Liver (tissue), 9 donors: Measurements from ENCODE around the gene PRIMA1. TPM values are rescaled to one million over a fixed set of nuclear protein-coding genes. Genes with fewer than 3 reads are reported as not detected.

Source experiments
- DNase-seq: peaks from one replicate; pipeline ENCODE4 v3.0.0-alpha.2; 2017; ENCODE audit warnings: low spot score
- H3K27ac ChIP-seq, 2 donors: one replicate each; pipeline ENCODE4 v1.7.0; 2013; ENCODE audit warnings: inconsistent platforms in 2 of 2, low read length in 2 of 2, control low read depth in 1 of 2, low read depth in 1 of 2, mild to moderate bottlenecking in 1 of 2
- H3K27me3 ChIP-seq, 4 donors: one replicate each; pipeline versions ENCODE4 v1.6.1 to v1.7.0; 2013; ENCODE audit warnings: low read length in 3 of 4, inconsistent platforms in 1 of 4, mild to moderate bottlenecking in 1 of 4, moderate library complexity in 1 of 4; ENCODE audit not compliant: control insufficient read depth in 4 of 4, insufficient read depth in 4 of 4
- H3K36me3 ChIP-seq, 4 donors: one replicate each; pipeline versions ENCODE4 v1.6.1 to v1.7.0; 2013; ENCODE audit warnings: low read length in 3 of 4, mild to moderate bottlenecking in 3 of 4, low read depth in 1 of 4, moderate library complexity in 1 of 4; ENCODE audit not compliant: control insufficient read depth in 4 of 4, insufficient read depth in 3 of 4
- H3K4me1 ChIP-seq, 4 donors: one replicate each; pipeline versions ENCODE4 v1.6.1 to v1.7.0; 2013; ENCODE audit warnings: low read length in 3 of 4, mild to moderate bottlenecking in 3 of 4, moderate library complexity in 1 of 4; ENCODE audit not compliant: control insufficient read depth in 4 of 4, insufficient read depth in 4 of 4
- H3K4me3 ChIP-seq, 3 donors: one replicate each; pipeline versions ENCODE4 v1.6.1 to v1.7.0; 2013; ENCODE audit warnings: low read length in 3 of 3, control low read depth in 1 of 3, low read depth in 1 of 3, mild to moderate bottlenecking in 1 of 3
- H3K9ac ChIP-seq, 2 donors: one replicate each; pipeline ENCODE4 v1.7.0; 2013; ENCODE audit warnings: low read length in 2 of 2, mild to moderate bottlenecking in 2 of 2, moderate library complexity in 2 of 2, control low read depth in 1 of 2, low read depth in 1 of 2
- H3K9me3 ChIP-seq, 4 donors: one replicate each; pipeline versions ENCODE4 v1.6.1 to v1.7.0; 2013; ENCODE audit warnings: low read length in 3 of 4; ENCODE audit not compliant: control insufficient read depth in 4 of 4
- ATF3 ChIP-seq: IDR thresholded peaks from 2 replicates; pipeline ENCODE4 v1.6.1; 2016; ENCODE audit warnings: antibody characterized with exemption
- EGR1 ChIP-seq, 2 donors: IDR thresholded peaks; 2 replicates each; pipeline ENCODE4 v1.6.1; 2016 to 2018; ENCODE audit warnings: antibody characterized with exemption in 2 of 2, low read depth in 2 of 2
- FOXA1 ChIP-seq: IDR thresholded peaks from 2 replicates; pipeline ENCODE4 v1.6.1; 2016; ENCODE audit warnings: antibody characterized with exemption
- FOXA2 ChIP-seq: IDR thresholded peaks from 2 replicates; pipeline ENCODE4 v1.6.1; 2016; ENCODE audit warnings: antibody characterized with exemption
- GABPA ChIP-seq, 2 donors: IDR thresholded peaks in 1 of 2; conservative IDR thresholded peaks in 1 of 2; 2 replicates each; pipeline ENCODE4 v1.6.1; 2016; ENCODE audit warnings: antibody characterized with exemption in 2 of 2, mild to moderate bottlenecking in 1 of 2, moderate library complexity in 1 of 2
- HNF4A ChIP-seq, 2 donors: conservative IDR thresholded peaks; 2 replicates each; pipeline ENCODE4 v1.6.1; 2016; ENCODE audit warnings: antibody characterized with exemption in 2 of 2, mild to moderate bottlenecking in 2 of 2
- HNF4G ChIP-seq: IDR thresholded peaks from 2 replicates; pipeline ENCODE4 v1.6.1; 2016; ENCODE audit warnings: antibody characterized with exemption
- JUND ChIP-seq, 2 donors: IDR thresholded peaks; 2 replicates each; pipeline ENCODE4 v1.6.1; 2016; ENCODE audit warnings: antibody characterized with exemption in 2 of 2
- NR2F2 ChIP-seq: IDR thresholded peaks from 2 replicates; pipeline ENCODE4 v1.6.1; 2016; ENCODE audit warnings: antibody characterized with exemption
- RAD21 ChIP-seq, 2 donors: IDR thresholded peaks; 2 replicates each; pipeline ENCODE4 v1.6.1; 2016; ENCODE audit warnings: antibody characterized with exemption in 2 of 2, mild to moderate bottlenecking in 2 of 2
- RXRA ChIP-seq, 2 donors: IDR thresholded peaks; 2 replicates each; pipeline ENCODE4 v1.6.1; 2017 to 2018; ENCODE audit warnings: antibody characterized with exemption in 2 of 2, mild to moderate bottlenecking in 1 of 2
- SP1 ChIP-seq: IDR thresholded peaks from 2 replicates; pipeline ENCODE4 v1.6.1; 2018; ENCODE audit warnings: antibody characterized with exemption, mild to moderate bottlenecking
- TAF1 ChIP-seq: conservative IDR thresholded peaks from 2 replicates; pipeline ENCODE4 v1.6.1; 2016; ENCODE audit warnings: antibody characterized with exemption, mild to moderate bottlenecking
- YY1 ChIP-seq: IDR thresholded peaks from 2 replicates; pipeline ENCODE4 v1.6.1; 2016; ENCODE audit warnings: antibody characterized with exemption, mild to moderate bottlenecking
- ZBTB33 ChIP-seq: IDR thresholded peaks from 2 replicates; pipeline ENCODE4 v1.6.1; 2016; ENCODE audit warnings: antibody characterized with exemption
- WGBS: extraction: QIAGEN DNeasy Blood & Tissue Kit; methylation state at CpG from one replicate; pipeline ENCODE4 v1.1.7; 2013; 5-methylcytosine and 5-hydroxymethylcytosine counted together
- polyA plus RNA-seq, 2 donors: library from polyadenylated mRNA; stranded (reverse) in 1 of 2; unstranded in 1 of 2; fragments of 200-250 nt in 1 of 2; fragments of >200 nt in 1 of 2; fragmentation: Nextera tagmentation in 1 of 2; extraction: Ambion mirVana in 1 of 2; gene quantifications; one replicate each; pipeline versions ENCODE4 v1.2.1 to v1.2.3, GENCODE V29; 2013 to 2015
- total RNA-seq, 2 donors: library from RNA; depleted of rRNA; stranded (reverse); fragments of >200 nt; gene quantifications; one replicate each; pipeline ENCODE4 v1.2.3, GENCODE V29; 2014
- TF ChIP-seq, protein P1 (sequence below): fragments of 150-350 bp; IDR thresholded peaks from 2 replicates; pipeline ENCODE4 v1.5.1; 2017; ENCODE audit warnings: improper control_type of control experiment, low read depth, low read length; ENCODE audit not compliant: missing input control
- TF ChIP-seq, protein P2 (sequence below): IDR thresholded peaks from 2 replicates; pipeline ENCODE4 v1.6.1; 2016; ENCODE audit warnings: antibody characterized with exemption
- donor health status: healthy.
- donor health status: healthy.
- donor health status: healthy.
- donor health status: healthy.
- donor health status: healthy.

The PRIMA1 gene
- total and polyA plus RNA-seq, 4 donors = 0.08 to 0.38 (median 0.13) TPM; not detected in 1

DNA sequence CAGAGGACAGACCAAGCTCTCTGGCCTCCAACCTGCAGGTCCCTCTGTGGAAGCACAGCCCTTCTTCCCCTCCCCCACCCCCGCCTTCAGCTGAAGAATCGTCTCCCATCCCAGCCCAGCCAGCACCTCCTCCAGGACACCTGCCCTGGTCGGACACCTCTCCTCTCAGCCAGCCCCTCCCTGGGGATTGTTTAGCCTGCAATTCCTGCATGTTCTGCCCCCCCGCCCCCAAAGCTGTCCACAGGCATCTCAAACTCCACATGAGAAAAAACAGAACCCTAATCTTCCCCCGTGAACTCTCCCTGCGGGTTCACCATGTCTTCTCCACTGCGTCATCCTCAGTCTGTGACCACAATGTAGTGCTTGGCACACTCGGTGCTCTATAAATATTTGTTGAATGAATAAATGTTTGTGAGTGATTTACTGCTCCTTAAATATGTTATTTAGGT, 24.1 kb downstream of the PRIMA1 start:
- H3K9ac ChIP-seq = no peak overlapping the region

GRCh38 chr14:93759719-93760307, 28.5 kb downstream of the PRIMA1 start:
- Histone ChIP-seq H3K4me3 (no peak overlapping the region), H3K9me3 (no peaks in the 10 kb centered on the region), H3K27me3 (no peaks in the 10 kb centered on the region), H3K36me3 (no peaks in the 10 kb centered on the region), H3K9ac (no peak overlapping the region), H3K4me1 (peaks cover 0 to 14% (median 10%) of the 10 kb centered on the region in 4 donors), H3K27ac (no peak overlapping the region)
- WGBS = 21% methylated on average over 15 of the region's 15 CpGs
- DNase-seq = no peak
- TF ChIP-seq TAF1 (no peak), JUND (IDR thresholded peaks at IDR 0.05) (no peak), FOXA1 (no peak), HNF4G (no peak), ZBTB33 (no peak), EGR1 (IDR thresholded peaks at IDR 0.05; ENCODE audit: low read depth in 2 of 2) (no peak), YY1 (no peak), ATF3 (no peak), HNF4A (conservative IDR thresholded peaks at IDR 0.05) (peak; percentile 67 to 74), NR2F2 (peak; percentile 86)
- TF ChIP-seq, protein P1, sequence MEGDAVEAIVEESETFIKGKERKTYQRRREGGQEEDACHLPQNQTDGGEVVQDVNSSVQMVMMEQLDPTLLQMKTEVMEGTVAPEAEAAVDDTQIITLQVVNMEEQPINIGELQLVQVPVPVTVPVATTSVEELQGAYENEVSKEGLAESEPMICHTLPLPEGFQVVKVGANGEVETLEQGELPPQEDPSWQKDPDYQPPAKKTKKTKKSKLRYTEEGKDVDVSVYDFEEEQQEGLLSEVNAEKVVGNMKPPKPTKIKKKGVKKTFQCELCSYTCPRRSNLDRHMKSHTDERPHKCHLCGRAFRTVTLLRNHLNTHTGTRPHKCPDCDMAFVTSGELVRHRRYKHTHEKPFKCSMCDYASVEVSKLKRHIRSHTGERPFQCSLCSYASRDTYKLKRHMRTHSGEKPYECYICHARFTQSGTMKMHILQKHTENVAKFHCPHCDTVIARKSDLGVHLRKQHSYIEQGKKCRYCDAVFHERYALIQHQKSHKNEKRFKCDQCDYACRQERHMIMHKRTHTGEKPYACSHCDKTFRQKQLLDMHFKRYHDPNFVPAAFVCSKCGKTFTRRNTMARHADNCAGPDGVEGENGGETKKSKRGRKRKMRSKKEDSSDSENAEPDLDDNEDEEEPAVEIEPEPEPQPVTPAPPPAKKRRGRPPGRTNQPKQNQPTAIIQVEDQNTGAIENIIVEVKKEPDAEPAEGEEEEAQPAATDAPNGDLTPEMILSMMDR = no peak

More for the DNA sequence above, 24.1 kb downstream of the PRIMA1 start:
- no peaks in the 10 kb centered on the region for H3K9me3 ChIP-seq
- TF ChIP-seq GABPA (IDR thresholded peaks at IDR 0.05 in 1 of 2, conservative IDR thresholded peaks at IDR 0.05 in 1 of 2) (no peak), YY1 (no peak), EGR1 (IDR thresholded peaks at IDR 0.05; ENCODE audit: low read depth in 2 of 2) (no peak), FOXA2 (no peak), ATF3 (no peak), RAD21 (IDR thresholded peaks at IDR 0.05) (no peak), HNF4A (conservative IDR thresholded peaks at IDR 0.05) (no peak), ZBTB33 (no peak), NR2F2 (peak; percentile 56), RXRA (IDR thresholded peaks at IDR 0.05) (peak; percentile 21 to 41), SP1 (no peak), TAF1 (no peak)
- TF ChIP-seq, protein P2, sequence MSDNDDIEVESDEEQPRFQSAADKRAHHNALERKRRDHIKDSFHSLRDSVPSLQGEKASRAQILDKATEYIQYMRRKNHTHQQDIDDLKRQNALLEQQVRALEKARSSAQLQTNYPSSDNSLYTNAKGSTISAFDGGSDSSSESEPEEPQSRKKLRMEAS = no peak
- TF ChIP-seq, protein P1 = no peak
- H3K27ac ChIP-seq = no peak overlapping the region
- peaks cover 0 to 14% (median 10%) of the 10 kb centered on the region in 4 donors for H3K4me1 ChIP-seq
- WGBS = 39% methylated on average over 8 of the region's 8 CpGs
- no peak overlapping the region for H3K4me3 ChIP-seq
- no peaks in the 10 kb centered on the region for H3K27me3 ChIP-seq
- no peak for DNase-seq
- no peaks in the 10 kb centered on the region for H3K36me3 ChIP-seq
